VCaP (cell line): Measurements from ENCODE around the gene PHF21A.

Source experiments
- H3K27ac ChIP-seq: fragments of 450-650 bp; 2 replicates; pipeline ENCODE4 v1.5.1; 2017
- CTCF ChIP-seq: fragments of 450-650 bp; conservative IDR thresholded peaks from 2 replicates; pipeline ENCODE4 v1.5.1; 2017; ENCODE audit warnings: mild to moderate bottlenecking, moderate library complexity

Gene PHF21A

GRCh38 chr11:45921561-45922424, 199.5 kb downstream of the PHF21A start:
- peak overlapping the region; percentile 99 for H3K27ac ChIP-seq
- no peak for TF ChIP-seq CTCF

GRCh38 chr11:45920531-45921477, 200.4 kb downstream of the PHF21A start:
- TF ChIP-seq CTCF: no peak
- H3K27ac ChIP-seq: peak overlapping the region; percentile 99

- H3K27ac ChIP-seq: peak overlapping the region; percentile 99
- TF ChIP-seq CTCF: no peak
Observed at GRCh38 chr11:45919806-45920530, 201.3 kb downstream of the PHF21A start.

GRCh38 chr11:45918962-45919675, 202.1 kb downstream of the PHF21A start:
- TF ChIP-seq CTCF: no peak
- H3K27ac ChIP-seq: peak overlapping the region; percentile 99

GRCh38 chr11:45918331-45918941, 202.8 kb downstream of the PHF21A start:
- TF ChIP-seq CTCF: no peak

GRCh38 chr11:45917623-45918330, 203.5 kb downstream of the PHF21A start, which contains the start of gene PEX16:
Gene PEX16 (minus strand): TSS chr11:45917877. CDS start chr11:45917811, 66 bp downstream.
- peak within 1 kb of the TSS; percentile 99 for H3K27ac ChIP-seq
- TF ChIP-seq CTCF: no peak

More at GRCh38 chr11:45918331-45918941, 202.8 kb downstream of the PHF21A start:
- peak overlapping the region; percentile 99 for H3K27ac ChIP-seq
